ENCODE data around the gene CCDC63.

GRCh38 chr12:110836291-110836690 is 10.5 kb upstream of the CCDC63 start:
- no peak for TF ChIP-seq SPI1 (IDR thresholded peaks at IDR 0.05; ENCODE audit: borderline replicate concordance, low read depth)
- TF ChIP-seq, protein P1, sequence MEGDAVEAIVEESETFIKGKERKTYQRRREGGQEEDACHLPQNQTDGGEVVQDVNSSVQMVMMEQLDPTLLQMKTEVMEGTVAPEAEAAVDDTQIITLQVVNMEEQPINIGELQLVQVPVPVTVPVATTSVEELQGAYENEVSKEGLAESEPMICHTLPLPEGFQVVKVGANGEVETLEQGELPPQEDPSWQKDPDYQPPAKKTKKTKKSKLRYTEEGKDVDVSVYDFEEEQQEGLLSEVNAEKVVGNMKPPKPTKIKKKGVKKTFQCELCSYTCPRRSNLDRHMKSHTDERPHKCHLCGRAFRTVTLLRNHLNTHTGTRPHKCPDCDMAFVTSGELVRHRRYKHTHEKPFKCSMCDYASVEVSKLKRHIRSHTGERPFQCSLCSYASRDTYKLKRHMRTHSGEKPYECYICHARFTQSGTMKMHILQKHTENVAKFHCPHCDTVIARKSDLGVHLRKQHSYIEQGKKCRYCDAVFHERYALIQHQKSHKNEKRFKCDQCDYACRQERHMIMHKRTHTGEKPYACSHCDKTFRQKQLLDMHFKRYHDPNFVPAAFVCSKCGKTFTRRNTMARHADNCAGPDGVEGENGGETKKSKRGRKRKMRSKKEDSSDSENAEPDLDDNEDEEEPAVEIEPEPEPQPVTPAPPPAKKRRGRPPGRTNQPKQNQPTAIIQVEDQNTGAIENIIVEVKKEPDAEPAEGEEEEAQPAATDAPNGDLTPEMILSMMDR (IDR thresholded peaks at IDR 0.05; ENCODE audit: insufficient read depth, low read length) = no peak
- TF ChIP-seq GABPA (IDR thresholded peaks at IDR 0.05; ENCODE audit: low read depth) = no peak
- no peak for TF ChIP-seq POLR2AphosphoS5 (IDR thresholded peaks at IDR 0.05; ENCODE audit: low read depth)

Data from HL-60 (cell line).